UCSD-AML1 (cell line): ENCODE data around the gene TERT.
"Not testable (repeated sequence)": the region's sequence is repeated elsewhere in the genome, so short reads cannot be mapped to it uniquely, and the experiment has no call there.

Experiments
- DNase-seq: peaks from one replicate; lab custom pipeline; 2025; ENCODE audit not compliant: unreplicated experiment; lab: John Stamatoyannopoulos, UW

Gene TERT

GRCh38 chr5:1294835-1295649 is at the start of gene TERT:
TSS of gene TERT (minus strand) at chr5:1295068. CDS start at chr5:1294989, 79 bp downstream.
- peak; percentile 76 for DNase-seq

GRCh38 chr5:1343931-1344901 is 49.3 kb upstream of the TERT start:
- DNase-seq = peak; percentile 20

GRCh38 chr5:1343315-1343751 is 48.5 kb upstream of the TERT start:
- no peak for DNase-seq

- DNase-seq = not testable (repeated sequence)
Observed at GRCh38 chr5:1342711-1343110, 47.8 kb upstream of the TERT start.

- DNase-seq = no peak
Observed at GRCh38 chr5:1342268-1342667, 47.4 kb upstream of the TERT start.

- DNase-seq = no peak
Observed at GRCh38 chr5:1341863-1342262, 47.0 kb upstream of the TERT start.

GRCh38 chr5:1339818-1340210 is 44.9 kb upstream of the TERT start:
- DNase-seq = not testable (repeated sequence)

GRCh38 chr5:1339139-1339817 is 44.4 kb upstream of the TERT start:
- not testable (repeated sequence) for DNase-seq

GRCh38 chr5:1338506-1339070 is 43.7 kb upstream of the TERT start:
- no peak for DNase-seq

- no peak for DNase-seq
Observed at GRCh38 chr5:1338196-1338490, 43.3 kb upstream of the TERT start.

- DNase-seq = no peak
Observed at GRCh38 chr5:1337489-1338195, 42.8 kb upstream of the TERT start.

GRCh38 chr5:1336749-1337488 is 42.1 kb upstream of the TERT start:
- no peak for DNase-seq

GRCh38 chr5:1336106-1336561 is 41.3 kb upstream of the TERT start:
- DNase-seq = no peak

- DNase-seq = no peak
Observed at GRCh38 chr5:1335540-1336095, 40.8 kb upstream of the TERT start.

GRCh38 chr5:1334831-1335539 is 40.1 kb upstream of the TERT start:
- no peak for DNase-seq

- DNase-seq = no peak
Observed at GRCh38 chr5:1333986-1334385, 39.1 kb upstream of the TERT start.

GRCh38 chr5:1333286-1333685 is 38.4 kb upstream of the TERT start:
- DNase-seq = not testable (repeated sequence)

GRCh38 chr5:1332461-1333001 is 37.7 kb upstream of the TERT start:
- no peak for DNase-seq
